NCI-H2107 treated with DMSO at 0.1 percent for 48 hours (cell line): Measurements from ENCODE around the gene SNAP91.
"Not testable (repeated sequence)": the region's sequence is repeated elsewhere in the genome, so short reads cannot be mapped to it uniquely, and the experiment has no call there.

Source experiments
- DNase-seq: peaks from one replicate; lab custom pipeline; 2025; ENCODE audit not compliant: unreplicated experiment; lab: John Stamatoyannopoulos, UW

SNAP91 gene

GRCh38 chr6:83633609-83634008 lies 75.3 kb downstream of the SNAP91 start:
- no peak for DNase-seq

DNA sequence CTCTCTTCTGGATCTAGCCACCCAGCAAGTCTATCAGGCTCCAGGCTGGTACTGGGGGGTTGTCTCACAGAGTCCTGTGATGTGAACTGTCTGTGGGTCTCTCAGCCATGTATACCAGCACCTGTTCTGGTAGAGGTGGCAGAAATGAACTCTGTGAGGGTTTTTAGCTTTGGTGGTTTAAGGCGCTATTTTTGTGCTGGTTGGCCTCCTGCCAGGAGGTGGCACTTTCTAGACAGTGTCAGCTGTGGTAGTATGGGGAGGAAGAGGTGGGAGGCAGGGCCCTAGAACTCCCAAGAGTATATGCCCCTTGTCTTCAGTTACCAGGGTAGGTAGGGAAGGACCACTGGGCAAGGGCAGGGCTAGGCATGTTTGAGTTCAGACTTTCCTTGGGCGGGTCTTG lies 75.8 kb downstream of the SNAP91 start:
- DNase-seq = no peak

DNA sequence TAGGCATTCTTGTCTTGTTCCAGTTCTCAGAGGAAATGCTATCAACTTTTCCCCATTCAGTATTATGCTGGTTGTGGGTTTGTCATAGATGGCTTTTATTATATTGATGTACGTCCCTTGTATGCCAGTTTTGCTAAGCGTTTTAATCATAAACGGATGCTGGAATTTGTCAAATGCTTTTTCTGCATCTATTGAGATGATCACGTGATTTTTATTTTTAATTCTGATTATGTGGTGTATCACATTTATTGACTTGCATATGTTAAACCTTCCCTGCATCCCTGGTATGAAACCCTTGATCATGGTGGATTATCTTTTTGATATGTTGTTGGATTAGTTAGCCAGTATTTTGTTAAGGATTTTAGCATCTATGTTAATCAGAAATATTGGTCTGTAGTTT lies 79.0 kb downstream of the SNAP91 start:
- not testable (repeated sequence) for DNase-seq

DNA sequence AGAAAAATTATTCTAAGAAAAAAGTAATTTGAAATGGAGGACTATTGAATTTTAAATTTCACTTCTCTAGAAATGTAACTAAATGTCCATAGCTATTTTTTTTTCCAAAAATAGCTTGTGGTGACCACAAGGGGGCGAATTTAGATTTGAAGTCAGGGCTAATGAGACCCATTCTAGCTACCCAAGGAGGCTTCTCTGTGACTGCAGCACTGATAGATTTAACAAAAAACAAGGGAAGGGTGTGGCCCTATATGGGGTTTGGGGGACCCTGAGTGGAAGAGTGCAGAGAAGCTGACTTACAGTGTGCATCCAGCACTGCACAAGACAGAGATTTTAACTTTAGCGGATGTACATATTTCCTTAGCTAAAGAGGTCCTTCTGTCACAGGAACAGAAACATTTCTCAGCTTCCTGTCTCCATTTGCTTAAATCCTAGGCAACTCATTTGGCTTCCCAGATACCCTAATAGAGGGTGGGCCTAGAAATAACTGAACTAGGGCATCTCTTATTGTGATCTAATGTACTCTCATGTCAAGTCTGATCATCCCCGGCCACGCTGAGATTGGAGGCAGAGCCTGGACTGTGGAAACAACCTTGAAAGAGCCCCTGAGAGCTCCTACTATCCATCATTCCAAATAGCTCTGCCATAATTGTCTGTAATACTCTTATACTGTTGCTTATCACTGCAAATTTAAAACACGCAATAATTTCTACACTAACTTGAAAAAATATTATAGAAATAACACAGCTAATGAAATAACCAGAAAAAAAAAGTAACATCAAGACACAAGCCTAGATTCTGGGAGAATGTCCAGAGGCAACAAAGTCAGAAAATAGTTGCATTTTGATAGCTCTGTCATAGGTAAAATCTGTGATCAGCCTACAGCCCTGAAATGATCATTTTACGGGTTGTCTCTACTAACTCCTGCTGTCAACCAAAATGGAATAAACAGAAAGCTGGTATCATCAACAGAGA lies 93.6 kb downstream of the SNAP91 start:
- peak; percentile 27 for DNase-seq

DNA sequence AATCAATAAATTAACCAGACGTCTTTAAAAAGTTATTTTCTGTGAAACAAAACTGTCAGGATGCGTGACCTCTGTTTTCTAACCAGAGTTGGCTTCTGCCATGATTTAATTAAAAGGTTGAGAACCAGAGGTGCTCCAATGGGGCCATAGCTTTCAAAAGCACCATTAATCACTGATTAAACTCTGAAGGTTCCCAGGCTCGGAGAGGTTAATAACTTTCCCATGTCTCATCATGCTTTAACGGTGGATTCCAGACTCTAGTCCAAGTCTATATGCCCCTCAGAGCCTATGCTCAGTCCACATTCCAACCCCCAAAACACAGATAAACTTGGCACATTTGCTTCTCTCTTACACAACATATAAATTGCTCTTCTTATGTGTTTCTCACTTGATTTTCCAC lies 95.5 kb downstream of the SNAP91 start:
- DNase-seq = no peak

DNA sequence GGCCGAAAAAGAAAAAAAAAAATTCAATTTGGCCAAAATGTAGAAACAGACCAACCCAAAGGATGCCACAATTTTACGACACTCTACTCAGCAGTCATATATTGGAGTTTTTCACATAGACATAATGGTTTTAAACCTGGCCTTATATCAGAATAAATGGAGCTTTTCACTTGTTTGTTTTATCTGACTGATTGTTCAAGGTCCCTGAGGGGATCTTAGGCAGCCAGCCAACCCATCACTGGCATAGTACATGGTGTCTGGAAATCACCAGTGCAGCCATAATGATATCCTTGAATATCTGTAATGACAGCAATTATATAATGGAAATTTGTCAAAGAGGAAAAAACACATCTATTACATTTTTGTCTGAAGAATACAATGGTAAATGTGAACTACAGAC lies 99.7 kb downstream of the SNAP91 start:
- DNase-seq = peak; percentile 10

DNA sequence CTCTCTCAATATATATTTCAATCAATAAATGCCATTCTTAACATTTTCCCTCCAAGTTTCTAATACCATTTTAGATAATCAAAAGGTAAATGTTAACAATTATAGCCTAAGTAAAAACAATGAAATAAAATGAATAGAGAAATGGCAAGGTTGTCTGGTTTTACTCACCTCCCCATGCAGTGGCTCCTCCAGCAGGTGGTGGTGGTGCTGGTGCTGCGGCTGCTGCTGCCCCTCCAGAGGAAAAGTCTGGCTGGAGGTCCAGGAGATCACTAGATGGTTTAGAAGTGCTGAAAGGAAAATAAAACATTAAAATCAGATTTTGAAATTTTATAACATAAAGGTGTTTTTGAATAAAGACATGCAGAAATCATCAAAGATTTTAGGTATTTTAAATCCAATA lies 103.4 kb downstream of the SNAP91 start:
- no peak for DNase-seq

DNA sequence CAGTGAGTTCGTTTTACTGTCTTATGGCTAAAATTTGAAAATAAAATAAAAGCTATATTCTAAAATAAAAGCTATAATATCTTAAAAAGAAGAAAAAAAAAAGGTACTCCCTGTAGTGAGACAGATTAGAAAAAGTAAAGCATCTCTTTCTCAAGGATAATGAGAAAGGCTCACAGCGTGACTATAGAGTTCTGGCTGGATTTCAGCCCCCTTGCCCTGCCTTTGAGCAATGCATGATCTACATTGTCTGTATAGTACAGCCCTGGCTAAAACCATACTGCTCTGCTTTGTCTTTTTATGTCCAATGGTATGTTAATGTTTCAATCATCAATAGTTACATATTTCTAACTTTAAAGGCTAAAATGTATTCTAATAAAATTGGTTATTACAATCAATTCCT lies 105.3 kb downstream of the SNAP91 start:
- no peak for DNase-seq

- no peak for DNase-seq
Measured at GRCh38 chr6:83601119-83601518, 107.8 kb downstream of the SNAP91 start.

DNA sequence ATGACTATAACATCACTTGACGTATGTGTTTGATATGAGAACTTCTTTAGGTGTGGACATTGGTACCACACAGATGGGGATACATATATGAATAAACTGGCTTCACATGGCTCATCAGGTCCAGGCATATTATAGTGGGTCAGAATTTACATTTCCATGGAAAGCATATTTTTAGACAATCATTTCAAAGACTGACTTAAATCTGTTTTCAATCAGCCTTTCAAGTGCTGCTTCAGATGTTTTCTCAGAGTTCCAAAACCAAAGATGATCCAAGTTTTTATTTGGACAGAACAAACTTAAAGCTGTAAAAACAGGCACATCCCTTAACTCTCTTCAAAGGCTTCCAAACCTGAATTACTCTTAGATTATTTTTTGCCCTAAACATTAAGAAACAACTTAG lies 108.4 kb downstream of the SNAP91 start:
- no peak for DNase-seq

DNA sequence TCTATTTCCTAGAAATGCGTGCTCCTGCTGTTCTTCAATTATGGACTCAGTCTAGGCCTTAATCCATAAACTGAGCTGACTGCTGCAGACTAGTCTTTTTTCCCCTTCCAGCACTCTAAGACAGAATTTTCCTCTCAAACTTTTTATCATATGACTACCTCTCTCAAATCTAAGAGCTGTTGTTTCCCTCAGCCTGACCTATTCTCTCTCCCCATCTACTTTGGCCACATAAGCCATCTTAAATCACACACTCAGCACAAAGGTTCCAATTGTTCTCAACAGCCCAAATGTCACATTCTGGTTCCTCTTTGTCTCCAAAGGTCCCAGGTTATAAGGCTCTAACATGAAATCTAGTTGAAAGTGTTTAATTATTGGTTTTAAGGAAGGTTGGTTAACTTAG lies 111.4 kb downstream of the SNAP91 start:
- no peak for DNase-seq

GRCh38 chr6:83597051-83597450 lies 111.8 kb downstream of the SNAP91 start:
- DNase-seq = no peak

GRCh38 chr6:83594941-83595340 lies 114.0 kb downstream of the SNAP91 start:
- DNase-seq = no peak

GRCh38 chr6:83593395-83593785 lies 115.5 kb downstream of the SNAP91 start:
- no peak for DNase-seq

DNA sequence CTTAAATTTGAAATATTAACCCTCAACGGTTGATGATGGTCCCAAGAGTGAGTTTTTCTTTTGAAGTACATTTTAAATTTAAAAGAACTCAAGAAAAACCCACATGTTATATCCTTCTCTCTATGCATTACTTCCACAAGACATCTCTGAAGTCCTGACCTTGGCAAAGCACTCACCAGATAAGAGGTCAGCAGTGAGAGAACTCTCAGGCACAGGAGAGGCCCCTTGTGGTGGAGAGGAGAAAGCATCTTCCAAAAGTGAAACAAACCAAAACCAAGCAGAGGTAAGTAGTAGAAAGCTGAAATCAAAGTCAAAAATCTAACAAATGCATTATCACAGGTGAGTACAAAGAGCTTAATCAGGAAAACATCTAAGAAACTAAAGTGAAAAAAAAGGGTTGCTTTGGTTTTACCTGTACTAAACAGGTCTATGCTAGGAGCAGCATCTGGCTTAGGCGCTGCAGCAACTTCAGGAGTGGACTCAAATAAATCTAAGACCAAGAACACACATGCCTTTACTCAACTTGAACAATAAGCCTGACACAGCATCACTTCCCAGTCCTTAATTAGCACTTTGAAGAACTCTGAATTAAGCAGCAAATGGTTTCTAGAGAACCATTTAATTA lies 116.0 kb downstream of the SNAP91 start:
- no peak for DNase-seq

GRCh38 chr6:83590416-83590815 lies 118.5 kb downstream of the SNAP91 start:
- DNase-seq = no peak

GRCh38 chr6:83589076-83589475 lies 119.8 kb downstream of the SNAP91 start:
- no peak for DNase-seq

DNA sequence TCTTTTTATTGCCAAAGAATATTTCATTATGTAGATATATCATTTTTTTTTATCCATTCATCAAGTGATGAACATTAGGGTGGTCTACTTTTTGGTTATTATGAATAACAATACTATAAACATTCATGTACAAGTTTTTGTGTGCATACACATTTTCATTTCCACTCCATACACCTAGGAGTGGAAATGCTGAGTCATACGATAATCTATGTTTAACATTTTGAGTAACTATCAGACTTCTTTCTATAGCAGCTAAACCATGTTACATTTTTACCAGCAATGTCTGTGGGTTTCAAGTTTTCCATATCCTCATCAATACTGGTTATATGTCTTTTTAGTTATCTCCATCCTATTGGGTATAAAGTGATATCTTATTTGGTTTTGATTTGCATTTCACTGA lies 130.8 kb downstream of the SNAP91 start:
- DNase-seq = no peak

- no peak for DNase-seq
Measured at GRCh38 chr6:83574783-83575182, 134.1 kb downstream of the SNAP91 start.

DNA sequence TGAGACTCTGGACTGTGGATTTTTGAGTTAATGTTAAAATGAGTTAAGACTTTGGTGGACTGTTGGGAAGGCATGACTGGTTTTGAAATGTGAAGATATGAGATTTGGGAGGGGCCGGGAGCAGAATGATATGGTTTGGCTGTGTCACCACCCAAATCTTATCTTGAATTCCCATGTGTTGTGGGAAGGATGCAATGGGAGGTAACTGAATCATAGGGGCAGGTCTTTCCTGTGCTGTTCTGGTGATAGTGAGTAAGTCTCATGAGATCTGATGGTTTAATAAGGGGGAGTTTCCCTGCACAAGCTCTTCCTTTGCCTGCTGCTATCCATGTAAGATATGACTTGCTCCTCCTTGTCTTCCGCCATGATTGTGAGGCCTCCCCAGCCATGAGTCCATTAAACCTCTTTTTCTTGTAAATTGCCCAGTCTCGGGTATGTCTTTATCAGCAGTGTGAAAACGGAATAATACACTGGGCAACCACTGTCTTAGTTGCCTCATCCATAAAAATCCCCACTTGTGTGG lies 137.2 kb downstream of the SNAP91 start:
- not testable (repeated sequence) for DNase-seq

GRCh38 chr6:83558975-83559374 lies 149.9 kb downstream of the SNAP91 start:
- no peak for DNase-seq

- no peak for DNase-seq
Measured at GRCh38 chr6:83556871-83557270, 152.0 kb downstream of the SNAP91 start.
